NCI-H524 (cell line): ENCODE results near the gene XRCC4.
"Not testable (repeated sequence)": the region's sequence is repeated elsewhere in the genome, so short reads cannot be mapped to it uniquely, and the experiment has no call there.

Source experiments
- DNase-seq, 2 experiments: peaks; one replicate each; lab custom pipeline; 2025; lab: John Stamatoyannopoulos, UW

XRCC4 gene

DNA sequence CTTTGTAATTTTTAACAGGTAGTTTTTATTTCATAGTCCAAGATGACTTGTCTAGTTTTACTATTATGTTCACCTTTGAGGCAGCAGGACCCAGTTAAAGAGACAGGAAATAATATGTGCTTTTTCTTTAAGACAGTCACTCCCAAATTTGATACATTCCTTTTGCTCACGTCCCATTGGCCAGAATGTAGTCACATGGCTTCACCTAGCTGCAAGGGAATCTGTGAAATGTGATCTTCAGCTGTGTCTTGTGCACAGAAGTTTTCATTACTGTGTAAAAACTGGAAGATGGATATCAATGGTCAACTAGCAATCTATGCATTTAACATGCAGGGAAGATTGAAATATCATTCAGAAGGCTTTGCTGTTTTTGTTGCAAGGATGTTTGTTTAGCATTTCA is 41.1 kb downstream of the XRCC4 start:
- DNase-seq = no peak

DNA sequence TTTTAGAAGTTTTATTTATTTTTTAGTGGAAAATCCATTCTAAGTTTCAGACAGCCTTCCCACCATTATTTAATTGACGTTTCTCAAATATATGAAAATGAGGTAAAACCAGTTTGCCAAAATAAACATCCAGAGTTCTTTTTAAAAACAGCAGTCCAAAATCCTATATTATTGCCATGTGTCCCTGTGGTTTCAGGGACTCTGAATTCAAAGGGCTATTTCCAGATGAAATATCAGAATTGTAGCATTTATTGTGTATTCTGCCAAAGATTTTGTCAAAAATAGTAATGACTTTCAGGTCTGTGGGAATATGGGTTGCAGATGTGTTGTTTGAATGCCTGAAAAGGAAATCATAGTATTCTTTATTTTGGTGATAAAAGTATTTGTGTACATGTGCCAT is 41.6 kb downstream of the XRCC4 start:
- DNase-seq = no peak

GRCh38 chr5:83124593-83124992 is 47.2 kb downstream of the XRCC4 start:
- no peak for DNase-seq

DNA sequence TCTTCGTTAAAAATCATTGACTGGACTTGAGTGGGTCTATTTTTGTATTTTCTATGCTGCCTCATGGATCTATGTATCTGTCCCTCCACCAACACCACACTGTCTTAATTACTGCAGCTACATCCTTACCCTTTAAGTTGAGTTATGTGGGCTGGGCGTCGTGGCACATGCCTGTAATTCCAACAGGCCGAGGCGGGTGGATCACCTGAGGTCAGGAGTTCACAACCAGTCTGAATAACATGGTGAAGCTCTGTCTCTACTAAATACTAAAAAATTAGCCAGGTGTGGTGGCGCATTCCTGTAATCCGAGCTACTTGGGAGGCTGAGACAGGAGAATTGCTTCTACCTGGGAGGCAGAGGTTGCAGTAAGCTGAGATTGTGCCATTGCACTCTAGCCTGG is 48.2 kb downstream of the XRCC4 start:
- DNase-seq = no peak

DNA sequence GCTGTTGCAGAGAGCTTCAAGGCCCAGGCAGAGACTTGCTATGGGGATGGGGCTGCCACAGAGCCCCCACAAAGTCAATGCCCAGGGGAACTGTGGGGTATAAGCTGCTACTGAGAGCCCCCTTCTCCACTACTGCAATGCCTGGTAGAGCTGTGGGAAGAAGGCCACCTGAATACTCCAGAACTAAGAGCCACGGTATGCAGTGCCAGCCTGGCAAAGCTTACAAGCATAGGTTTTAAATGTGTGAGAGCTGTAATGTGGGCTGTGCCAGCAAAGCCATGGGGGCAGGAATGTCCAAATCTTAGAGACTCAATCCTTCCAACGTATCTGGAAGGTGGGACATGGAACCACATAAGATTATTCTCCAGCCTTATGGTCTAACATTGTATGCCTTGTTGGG is 49.2 kb downstream of the XRCC4 start:
- DNase-seq = no peak

GRCh38 chr5:83133797-83134196 is 56.5 kb downstream of the XRCC4 start:
- DNase-seq = no peak

DNA sequence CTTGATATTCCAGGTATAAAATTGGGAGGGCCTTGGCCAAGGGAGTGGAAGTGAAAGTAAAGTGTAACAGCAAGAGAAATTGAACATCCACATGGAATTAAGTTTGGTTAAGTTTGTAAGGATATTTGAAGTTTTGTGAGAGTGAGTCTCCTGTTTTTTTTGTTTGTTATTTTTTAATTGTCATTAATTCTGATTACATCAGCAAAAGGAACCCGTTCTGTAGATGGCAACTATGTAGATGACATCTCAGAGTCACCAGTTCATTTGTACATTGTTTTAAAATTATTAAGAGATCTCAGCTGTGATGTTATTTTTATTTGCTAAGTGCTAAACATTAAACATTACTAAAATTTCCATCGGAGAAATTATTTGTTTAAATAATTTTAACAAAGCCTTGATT is 65.2 kb downstream of the XRCC4 start:
- DNase-seq = no peak

DNA sequence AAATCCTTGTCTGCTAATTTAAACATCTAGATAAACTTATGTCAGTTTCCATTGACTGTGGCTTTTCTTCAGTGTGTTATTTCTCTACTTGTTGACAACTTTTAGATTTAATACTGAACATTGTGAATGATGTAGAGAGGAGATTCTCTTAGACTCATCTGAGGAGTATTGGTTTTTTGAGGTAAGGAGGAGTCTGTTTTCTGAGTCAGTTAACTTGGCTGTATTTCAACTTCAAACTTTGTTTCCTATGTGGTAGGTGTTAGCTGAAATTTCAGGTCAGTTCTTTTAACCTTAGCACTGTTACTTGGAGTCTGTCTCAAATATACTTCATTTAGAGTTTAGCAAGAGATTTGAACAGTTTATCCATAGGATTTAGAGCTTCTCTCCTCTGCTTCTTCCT is 67.9 kb downstream of the XRCC4 start:
- DNase-seq = no peak

GRCh38 chr5:83145882-83146331 is 68.6 kb downstream of the XRCC4 start:
- no peak for DNase-seq

DNA sequence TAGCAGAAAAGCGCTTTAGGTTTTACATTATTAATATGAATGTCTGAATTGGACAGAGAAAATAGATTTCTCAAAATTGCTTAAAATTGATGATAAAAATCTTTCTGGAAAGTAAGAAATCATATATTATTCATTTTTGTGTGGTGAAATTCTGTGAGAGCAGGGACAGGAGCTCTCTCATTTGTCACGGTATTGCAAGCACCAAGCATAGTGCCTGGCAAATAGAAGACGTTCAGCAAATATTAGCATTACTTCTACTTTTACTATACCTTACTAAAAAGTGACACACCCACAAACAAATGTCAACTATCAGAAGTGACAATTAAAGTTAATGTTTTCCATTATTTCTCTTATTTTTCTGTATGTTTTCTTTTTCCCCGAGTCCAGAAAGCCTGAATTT is 69.1 kb downstream of the XRCC4 start:
- DNase-seq = no peak

DNA sequence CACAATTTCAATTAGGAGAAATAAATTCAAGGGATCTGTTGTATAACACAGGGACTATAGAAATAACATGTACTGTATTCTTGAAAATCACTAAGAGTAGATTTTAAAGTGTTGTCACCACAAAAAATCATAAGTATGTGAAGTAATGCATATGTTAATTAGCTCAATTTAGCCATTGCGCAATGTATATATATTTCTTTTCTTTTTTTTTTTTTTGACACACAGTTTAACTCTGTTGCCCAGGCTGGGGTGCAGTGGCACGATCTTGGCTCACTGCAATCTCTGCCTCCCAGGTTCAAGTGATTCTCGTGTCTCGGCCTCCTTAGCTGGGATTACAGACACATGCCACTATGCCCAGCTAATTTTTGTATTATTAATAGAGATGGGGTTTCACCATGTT is 70.2 kb downstream of the XRCC4 start:
- DNase-seq = no peak

GRCh38 chr5:83148370-83148769 is 71.0 kb downstream of the XRCC4 start:
- DNase-seq = no peak

- no peak for DNase-seq
These were observed 72.3 kb downstream of the XRCC4 start for GRCh38 chr5:83149671-83150070.

GRCh38 chr5:83151821-83152220 is 74.5 kb downstream of the XRCC4 start:
- DNase-seq = no peak

DNA sequence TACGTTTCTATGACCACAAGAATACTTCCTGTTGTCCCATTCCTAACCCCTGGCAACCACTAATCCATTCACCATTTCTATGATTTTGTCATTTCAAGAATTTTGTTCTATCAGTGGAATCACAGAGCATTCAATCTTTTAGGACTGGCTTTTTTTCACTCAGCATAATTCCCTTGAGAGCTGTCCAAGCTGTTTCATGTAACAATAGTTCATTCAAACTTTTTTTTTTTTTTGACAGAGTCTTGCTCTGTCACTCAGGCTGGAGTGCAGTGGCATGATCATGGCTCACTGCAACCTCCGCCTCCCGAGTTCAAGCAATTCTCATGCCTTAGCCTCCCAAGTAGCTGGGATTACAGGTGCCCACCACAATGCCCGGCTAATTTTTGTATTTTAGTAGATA is 75.6 kb downstream of the XRCC4 start:
- not testable (repeated sequence) for DNase-seq

DNA sequence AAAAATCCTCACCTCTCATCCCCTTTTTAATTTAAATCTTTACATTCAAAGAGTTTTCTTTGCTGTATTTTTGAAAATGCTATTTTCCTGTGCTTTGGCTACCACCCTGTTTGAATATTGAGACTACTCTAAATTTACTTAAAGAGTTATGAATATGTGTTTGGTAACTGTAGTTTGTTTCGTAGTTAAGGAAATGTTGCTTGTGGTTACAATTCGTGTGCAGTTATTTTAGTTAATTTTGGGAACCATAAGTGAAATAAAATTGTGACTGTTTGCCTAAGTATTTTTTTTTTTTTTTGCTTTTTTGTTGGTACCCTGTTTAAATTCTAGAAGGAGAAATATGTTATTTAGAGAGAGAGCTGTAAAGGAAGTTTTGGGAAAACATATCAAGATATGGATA is 78.7 kb downstream of the XRCC4 start:
- DNase-seq = no peak

GRCh38 chr5:83157163-83157562 is 79.8 kb downstream of the XRCC4 start:
- DNase-seq = no peak

- DNase-seq = no peak
These were observed 85.3 kb downstream of the XRCC4 start for GRCh38 chr5:83162601-83163000.

DNA sequence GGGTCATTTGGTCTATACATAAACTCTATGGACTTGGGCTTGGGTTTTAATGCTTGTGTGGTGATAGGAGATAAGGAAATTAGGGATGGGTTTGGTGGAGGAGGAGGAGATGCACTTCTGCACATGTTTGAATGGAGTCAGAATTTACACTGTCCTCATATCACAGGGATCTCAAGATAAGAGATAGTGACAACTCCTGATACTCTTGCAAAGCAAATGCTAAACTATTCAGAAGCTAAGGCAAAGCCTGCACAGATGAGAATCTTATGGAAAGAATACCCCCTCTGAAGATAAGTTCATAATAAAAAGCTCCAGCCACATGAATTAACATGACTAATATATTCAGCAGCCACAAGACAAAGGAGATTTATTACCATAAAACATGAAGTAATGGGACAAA is 90.2 kb downstream of the XRCC4 start:
- DNase-seq = no peak

DNA sequence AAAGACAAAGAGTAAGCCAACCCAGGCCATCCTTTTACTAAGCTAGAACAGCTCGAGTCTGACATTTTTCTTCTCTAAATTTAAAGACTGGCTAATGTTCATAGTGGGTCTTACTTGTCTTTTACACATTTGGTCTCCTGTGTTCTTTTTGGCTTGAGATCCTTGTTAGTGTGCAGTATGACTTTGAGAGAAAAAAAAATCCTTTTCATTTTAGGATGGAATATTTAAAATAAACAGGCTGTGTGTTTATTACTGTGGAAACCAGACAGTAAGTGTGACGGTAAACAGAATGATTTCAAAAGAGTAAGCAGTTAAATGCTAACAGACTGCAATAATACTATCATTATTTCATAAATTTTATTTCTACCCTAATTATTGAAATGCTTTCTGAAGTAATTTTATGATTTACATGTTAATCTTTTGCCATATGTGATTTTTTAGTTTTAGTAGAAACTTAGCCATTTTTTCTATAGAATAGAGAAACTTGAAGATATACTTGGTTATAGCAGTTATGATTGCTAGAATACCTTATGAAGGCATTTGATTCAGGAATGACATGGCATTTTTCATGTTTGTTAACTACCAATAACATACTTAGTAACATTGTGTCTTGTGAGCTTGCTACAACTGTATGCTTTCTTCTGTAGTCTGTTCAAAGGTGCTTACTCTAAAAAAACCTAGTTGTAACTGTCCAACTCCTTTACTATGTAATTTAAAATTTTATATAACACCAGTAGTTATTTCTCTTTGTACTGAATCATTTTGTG is 92.4 kb downstream of the XRCC4 start:
- no peak for DNase-seq

- no peak for DNase-seq
These were observed 94.7 kb downstream of the XRCC4 start for GRCh38 chr5:83172011-83172410.

DNA sequence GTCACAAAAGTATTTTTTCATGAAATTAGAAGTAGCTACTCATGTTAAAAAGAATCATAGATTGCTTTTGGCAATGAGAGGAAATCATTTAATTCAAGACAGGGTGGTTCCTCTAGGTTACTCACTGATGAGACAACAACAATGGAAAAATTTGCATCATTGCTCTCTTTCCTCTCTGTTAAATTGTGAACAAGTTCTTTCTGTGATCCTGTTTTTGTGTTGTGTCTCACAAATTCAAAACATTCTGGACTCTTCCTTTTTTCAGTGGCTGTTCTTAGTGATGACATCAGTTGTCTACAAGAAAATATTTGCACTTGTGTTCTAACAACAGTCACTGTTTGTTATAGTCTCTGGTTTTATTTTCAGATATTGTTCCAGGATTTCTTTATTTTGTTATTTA is 95.3 kb downstream of the XRCC4 start:
- no peak for DNase-seq

DNA sequence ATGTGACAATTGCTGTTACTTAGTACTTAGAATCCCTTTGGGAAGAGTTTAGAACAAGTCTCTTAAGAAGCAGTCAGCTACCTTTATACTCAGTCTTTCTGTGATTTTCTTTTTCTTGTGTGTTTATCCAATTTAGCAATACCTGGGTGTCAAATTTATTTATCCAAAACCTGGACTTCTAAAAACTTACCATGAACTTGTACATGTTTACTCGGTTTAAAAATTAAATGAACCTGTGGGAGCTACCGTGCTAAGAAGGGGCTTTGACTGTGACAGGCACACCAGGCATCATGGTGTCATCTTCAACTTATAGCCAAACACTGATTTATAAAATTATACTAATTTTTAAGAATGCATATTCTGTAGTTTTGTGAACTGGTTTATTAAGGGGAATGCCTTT is 96.5 kb downstream of the XRCC4 start:
- DNase-seq = no peak

DNA sequence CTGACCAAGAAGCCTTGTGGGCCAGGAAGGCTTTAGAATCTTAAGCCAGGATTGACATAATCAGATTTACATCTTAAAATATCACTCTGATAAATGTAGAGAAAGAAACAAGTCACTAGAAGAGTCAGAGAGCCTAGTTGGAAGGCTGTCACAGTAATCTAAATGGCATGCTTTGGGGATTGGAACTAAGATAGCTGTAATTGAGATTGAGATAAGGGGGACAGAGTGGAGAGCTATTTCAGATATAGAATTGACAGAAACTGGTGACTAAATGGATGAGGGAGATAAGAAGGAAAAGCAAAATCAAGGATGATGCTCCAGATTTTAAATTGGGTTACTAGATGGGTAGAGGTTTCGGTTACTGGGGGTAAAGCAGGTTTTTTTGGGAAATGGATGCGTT is 100.5 kb downstream of the XRCC4 start:
- DNase-seq = no peak
